ENCODE results near the gene FBXW9. TPM values are rescaled to one million over a fixed set of nuclear protein-coding genes. Genes with fewer than 3 reads are reported as not detected.
A peak's percentile ranks its signal among the peaks of the same experiment; 100 is the strongest.

The FBXW9 gene
- total and polyA plus RNA-seq, 2 of the 13 experiments (the other 11 are each of a cell fraction or from before 2014, with no cell fraction given): 5.7 to 6.1 TPM

- TF ChIP-seq HNF1A (IDR thresholded peaks at IDR 0.05; ENCODE audit: low read depth) (no peak), HNF1A (CRISPR knock-in tag; IDR thresholded peaks at IDR 0.05; ENCODE audit: borderline replicate concordance) (no peak), HDAC2 (CRISPR knock-in tag; IDR thresholded peaks at IDR 0.05) (no peak), ZNF432 (CRISPR knock-in tag; IDR thresholded peaks at IDR 0.05; ENCODE audit: borderline replicate concordance) (no peak), ZNF619 (CRISPR knock-in tag; IDR thresholded peaks at IDR 0.05) (no peak), AGO2 (optimal IDR thresholded peaks at IDR 0.05; ENCODE audit: low read depth, low read length) (peak; percentile 91), ZBTB33 (CRISPR knock-in tag; IDR thresholded peaks at IDR 0.05) (peak; percentile 68; the same call in 1 of the 2 replicates), NRL (CRISPR knock-in tag; IDR thresholded peaks at IDR 0.05; ENCODE audit: borderline replicate concordance) (peak; percentile 31; the same call in 1 of the 2 replicates), ATF7 (IDR thresholded peaks at IDR 0.05) (no peak), ATF7 (CRISPR knock-in tag; IDR thresholded peaks at IDR 0.05) (0 out of 2 replicates have a peak, but pooled peaks have one; percentile 7), ZBTB38 (CRISPR knock-in tag; IDR thresholded peaks at IDR 0.05) (no peak), ZNF644 (CRISPR knock-in tag; IDR thresholded peaks at IDR 0.05; ENCODE audit: low read depth) (no peak), ZNF274 (CRISPR knock-in tag; IDR thresholded peaks at IDR 0.05) (no peak), HNRNPUL1 (IDR thresholded peaks at IDR 0.05; ENCODE audit: low read depth, low read length) (no peak), SMYD3 (CRISPR knock-in tag; IDR thresholded peaks at IDR 0.05) (no peak), ZSCAN20 (CRISPR knock-in tag; IDR thresholded peaks at IDR 0.05; ENCODE audit: borderline replicate concordance) (no peak), KLF15 (CRISPR knock-in tag; IDR thresholded peaks at IDR 0.05; ENCODE audit: borderline replicate concordance) (no peak), ZNF264 (CRISPR knock-in tag; IDR thresholded peaks at IDR 0.05) (no peak), ZNF143 (CRISPR knock-in tag; IDR thresholded peaks at IDR 0.05) (no peak), MAX (IDR thresholded peaks at IDR 0.05) (no peak), ZNF7 (CRISPR knock-in tag; IDR thresholded peaks at IDR 0.05) (no peak), DMTF1 (CRISPR knock-in tag; IDR thresholded peaks at IDR 0.05) (no peak), PLRG1 (conservative IDR thresholded peaks at IDR 0.05) (no peak)
Measured at GRCh38 chr19:12670159-12670928, 26.1 kb downstream of the FBXW9 start (continued).
